Measurements from ENCODE around the gene TEX13D.
"Not testable (repeated sequence)": the region's sequence is repeated elsewhere in the genome, so short reads cannot be mapped to it uniquely, and the experiment has no call there.

The TEX13D gene

GRCh38 chrX:124332481-124333424 lies at the start of gene TEX13D:
TEX13D (plus strand) TSS chrX:124332660; CDS start chrX:124332918, 258 bp downstream.
- H3K4me3 ChIP-seq (ENCODE audit: low read length), result no peak within 1 kb of the TSS
- no peaks in the 10 kb centered on the region for H3K9me3 ChIP-seq (ENCODE audit: insufficient read depth, low read depth, low read length)
- no peaks in the 10 kb centered on the region for H3K4me1 ChIP-seq (ENCODE audit: insufficient read depth, low read length)
- no peaks in the 10 kb centered on the region for H3K36me3 ChIP-seq (ENCODE audit: insufficient read depth, low read depth, low read length)
- no peak within 1 kb of the TSS for H3K9ac ChIP-seq (ENCODE audit: low read depth, low read length)
- no peaks in the 10 kb centered on the region for H3K27me3 ChIP-seq (ENCODE audit: insufficient read depth, low read length)
- no peak within 1 kb of the TSS for H3K27ac ChIP-seq (ENCODE audit: low read length)

- Histone ChIP-seq H3K4me3 (ENCODE audit: low read length) (no peak overlapping the region), H3K36me3 (ENCODE audit: insufficient read depth, low read depth, low read length) (no peaks in the 10 kb centered on the region), H3K27me3 (ENCODE audit: insufficient read depth, low read length) (no peaks in the 10 kb centered on the region), H3K9ac (ENCODE audit: low read depth, low read length) (no peak overlapping the region), H3K9me3 (ENCODE audit: insufficient read depth, low read depth, low read length) (no peaks in the 10 kb centered on the region), H3K4me1 (ENCODE audit: insufficient read depth, low read length) (no peaks in the 10 kb centered on the region; the same call in 1 of the 2 replicates), H3K27ac (ENCODE audit: low read length) (no peak overlapping the region)
Observed at GRCh38 chrX:124289443-124289842, 43.0 kb upstream of the TEX13D start.

- Histone ChIP-seq H3K4me1 (ENCODE audit: insufficient read depth, low read length) (no peaks in the 10 kb centered on the region; the same call in 1 of the 2 replicates), H3K36me3 (ENCODE audit: insufficient read depth, low read depth, low read length) (no peaks in the 10 kb centered on the region), H3K9me3 (ENCODE audit: insufficient read depth, low read depth, low read length) (no peaks in the 10 kb centered on the region), H3K4me3 (ENCODE audit: low read length) (no peak overlapping the region), H3K27me3 (ENCODE audit: insufficient read depth, low read length) (no peaks in the 10 kb centered on the region), H3K27ac (ENCODE audit: low read length) (no peak overlapping the region), H3K9ac (ENCODE audit: low read depth, low read length) (no peak overlapping the region)
Observed at GRCh38 chrX:124293810-124294209, 38.6 kb upstream of the TEX13D start.

- H3K9ac ChIP-seq (ENCODE audit: low read depth, low read length); H3K4me3 ChIP-seq (ENCODE audit: low read length); H3K4me1 ChIP-seq (ENCODE audit: insufficient read depth, low read length); H3K9me3 ChIP-seq (ENCODE audit: insufficient read depth, low read depth, low read length); H3K27me3 ChIP-seq (ENCODE audit: insufficient read depth, low read length); H3K36me3 ChIP-seq (ENCODE audit: insufficient read depth, low read depth, low read length); H3K27ac ChIP-seq (ENCODE audit: low read length): not testable (repeated sequence)
Observed at GRCh38 chrX:124299323-124299722, 33.1 kb upstream of the TEX13D start.

GRCh38 chrX:124300405-124300804 lies 32.1 kb upstream of the TEX13D start:
- no peak overlapping the region for H3K4me3 ChIP-seq (ENCODE audit: low read length)
- H3K27ac ChIP-seq (ENCODE audit: low read length), result no peak overlapping the region
- no peak overlapping the region for H3K9ac ChIP-seq (ENCODE audit: low read depth, low read length)
- no peaks in the 10 kb centered on the region for H3K36me3 ChIP-seq (ENCODE audit: insufficient read depth, low read depth, low read length)
- no peaks in the 10 kb centered on the region for H3K27me3 ChIP-seq (ENCODE audit: insufficient read depth, low read length)
- H3K4me1 ChIP-seq (ENCODE audit: insufficient read depth, low read length), result no peaks in the 10 kb centered on the region
- H3K9me3 ChIP-seq (ENCODE audit: insufficient read depth, low read depth, low read length), result no peaks in the 10 kb centered on the region

GRCh38 chrX:124307253-124307907 lies 25.1 kb upstream of the TEX13D start:
- no peak overlapping the region for H3K4me3 ChIP-seq (ENCODE audit: low read length)
- H3K9me3 ChIP-seq (ENCODE audit: insufficient read depth, low read depth, low read length), result no peaks in the 10 kb centered on the region

GRCh38 chrX:124325732-124326131 lies 6.7 kb upstream of the TEX13D start:
- no peak overlapping the region for H3K9ac ChIP-seq (ENCODE audit: low read depth, low read length)
- H3K27ac ChIP-seq (ENCODE audit: low read length), result no peak overlapping the region
- H3K4me3 ChIP-seq (ENCODE audit: low read length), result no peak overlapping the region
- no peaks in the 10 kb centered on the region for H3K27me3 ChIP-seq (ENCODE audit: insufficient read depth, low read length)
- H3K9me3 ChIP-seq (ENCODE audit: insufficient read depth, low read depth, low read length), result no peaks in the 10 kb centered on the region
- H3K36me3 ChIP-seq (ENCODE audit: insufficient read depth, low read depth, low read length), result no peaks in the 10 kb centered on the region
- no peaks in the 10 kb centered on the region for H3K4me1 ChIP-seq (ENCODE audit: insufficient read depth, low read length)

More at GRCh38 chrX:124307253-124307907, 25.1 kb upstream of the TEX13D start:
- Histone ChIP-seq H3K27me3 (ENCODE audit: insufficient read depth, low read length) (no peaks in the 10 kb centered on the region), H3K4me1 (ENCODE audit: insufficient read depth, low read length) (no peaks in the 10 kb centered on the region), H3K27ac (ENCODE audit: low read length) (no peak overlapping the region), H3K36me3 (ENCODE audit: insufficient read depth, low read depth, low read length) (no peaks in the 10 kb centered on the region), H3K9ac (ENCODE audit: low read depth, low read length) (no peak overlapping the region)

GRCh38 chrX:124328765-124329164 lies 3.7 kb upstream of the TEX13D start:
- Histone ChIP-seq H3K9me3 (ENCODE audit: insufficient read depth, low read depth, low read length) (no peaks in the 10 kb centered on the region), H3K27ac (ENCODE audit: low read length) (no peak overlapping the region), H3K36me3 (ENCODE audit: insufficient read depth, low read depth, low read length) (no peaks in the 10 kb centered on the region), H3K4me3 (ENCODE audit: low read length) (no peak overlapping the region), H3K9ac (ENCODE audit: low read depth, low read length) (no peak overlapping the region), H3K27me3 (ENCODE audit: insufficient read depth, low read length) (no peaks in the 10 kb centered on the region), H3K4me1 (ENCODE audit: insufficient read depth, low read length) (no peaks in the 10 kb centered on the region)

GRCh38 chrX:124333862-124334261 lies 1.4 kb downstream of the TEX13D start:
- Histone ChIP-seq H3K27me3 (ENCODE audit: insufficient read depth, low read length) (no peaks in the 10 kb centered on the region), H3K27ac (ENCODE audit: low read length) (no peak overlapping the region), H3K9ac (ENCODE audit: low read depth, low read length) (no peak overlapping the region), H3K36me3 (ENCODE audit: insufficient read depth, low read depth, low read length) (no peaks in the 10 kb centered on the region), H3K4me3 (ENCODE audit: low read length) (no peak overlapping the region), H3K9me3 (ENCODE audit: insufficient read depth, low read depth, low read length) (no peaks in the 10 kb centered on the region), H3K4me1 (ENCODE audit: insufficient read depth, low read length) (no peaks in the 10 kb centered on the region)

GRCh38 chrX:124334555-124334954 lies 2.1 kb downstream of the TEX13D start:
- H3K4me3 ChIP-seq (ENCODE audit: low read length); H3K36me3 ChIP-seq (ENCODE audit: insufficient read depth, low read depth, low read length); H3K4me1 ChIP-seq (ENCODE audit: insufficient read depth, low read length); H3K27me3 ChIP-seq (ENCODE audit: insufficient read depth, low read length); H3K9me3 ChIP-seq (ENCODE audit: insufficient read depth, low read depth, low read length); H3K27ac ChIP-seq (ENCODE audit: low read length); H3K9ac ChIP-seq (ENCODE audit: low read depth, low read length): not testable (repeated sequence)

- no peak overlapping the region for H3K27ac ChIP-seq (ENCODE audit: low read length)
- H3K4me3 ChIP-seq (ENCODE audit: low read length), result no peak overlapping the region
- H3K36me3 ChIP-seq (ENCODE audit: insufficient read depth, low read depth, low read length), result no peaks in the 10 kb centered on the region
- no peaks in the 10 kb centered on the region for H3K4me1 ChIP-seq (ENCODE audit: insufficient read depth, low read length)
- no peak overlapping the region for H3K9ac ChIP-seq (ENCODE audit: low read depth, low read length)
- H3K27me3 ChIP-seq (ENCODE audit: insufficient read depth, low read length), result no peaks in the 10 kb centered on the region
- no peaks in the 10 kb centered on the region for H3K9me3 ChIP-seq (ENCODE audit: insufficient read depth, low read depth, low read length)
Observed at GRCh38 chrX:124335598-124335997, 3.1 kb downstream of the TEX13D start.

- Histone ChIP-seq H3K4me1 (ENCODE audit: insufficient read depth, low read length) (no peaks in the 10 kb centered on the region), H3K27ac (ENCODE audit: low read length) (no peak overlapping the region), H3K4me3 (ENCODE audit: low read length) (no peak overlapping the region), H3K9ac (ENCODE audit: low read depth, low read length) (no peak overlapping the region), H3K36me3 (ENCODE audit: insufficient read depth, low read depth, low read length) (no peaks in the 10 kb centered on the region), H3K9me3 (ENCODE audit: insufficient read depth, low read depth, low read length) (no peaks in the 10 kb centered on the region), H3K27me3 (ENCODE audit: insufficient read depth, low read length) (no peaks in the 10 kb centered on the region)
Observed at GRCh38 chrX:124337916-124338315, 5.5 kb downstream of the TEX13D start.

Data from iPS-20b (cell line).